GM18499 (cell line): ENCODE data around the gene AGRN.
"Not testable (repeated sequence)": the region's sequence is repeated elsewhere in the genome, so short reads cannot be mapped to it uniquely, and the experiment has no call there.

Source experiments
- ATAC-seq: cut with Tn5 transposase; IDR thresholded peaks from one replicate; pipeline ENCODE4 v1.9.1; 2021; ENCODE audit warnings: moderate number of reproducible peaks; ENCODE audit not compliant: insufficient read depth, unreplicated experiment

Gene AGRN

DNA sequence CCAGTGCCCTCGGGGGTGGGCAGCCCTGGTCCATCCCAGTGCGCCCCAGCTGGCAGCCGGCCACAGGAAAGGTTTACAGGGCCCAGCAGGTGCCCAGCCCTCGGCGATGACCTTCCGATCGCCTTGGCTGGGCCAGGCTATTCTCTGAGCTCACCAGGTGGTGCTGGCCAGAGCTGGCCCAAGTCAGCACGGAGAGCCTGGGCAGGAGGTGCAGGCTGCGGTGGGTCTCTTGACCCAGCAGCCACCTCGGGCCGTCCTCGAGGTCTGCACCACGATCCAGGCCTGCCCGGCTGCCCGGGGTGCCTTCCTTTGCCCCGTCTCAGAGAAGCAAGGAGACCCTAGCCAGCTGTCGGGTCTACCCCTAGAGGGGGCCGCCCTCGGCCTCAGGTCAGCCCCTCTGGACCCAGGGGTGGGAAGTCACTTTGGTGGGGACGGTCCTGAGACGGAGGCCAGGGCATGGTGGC, 38.4 kb upstream of the AGRN start:
- ATAC-seq: no peak

DNA sequence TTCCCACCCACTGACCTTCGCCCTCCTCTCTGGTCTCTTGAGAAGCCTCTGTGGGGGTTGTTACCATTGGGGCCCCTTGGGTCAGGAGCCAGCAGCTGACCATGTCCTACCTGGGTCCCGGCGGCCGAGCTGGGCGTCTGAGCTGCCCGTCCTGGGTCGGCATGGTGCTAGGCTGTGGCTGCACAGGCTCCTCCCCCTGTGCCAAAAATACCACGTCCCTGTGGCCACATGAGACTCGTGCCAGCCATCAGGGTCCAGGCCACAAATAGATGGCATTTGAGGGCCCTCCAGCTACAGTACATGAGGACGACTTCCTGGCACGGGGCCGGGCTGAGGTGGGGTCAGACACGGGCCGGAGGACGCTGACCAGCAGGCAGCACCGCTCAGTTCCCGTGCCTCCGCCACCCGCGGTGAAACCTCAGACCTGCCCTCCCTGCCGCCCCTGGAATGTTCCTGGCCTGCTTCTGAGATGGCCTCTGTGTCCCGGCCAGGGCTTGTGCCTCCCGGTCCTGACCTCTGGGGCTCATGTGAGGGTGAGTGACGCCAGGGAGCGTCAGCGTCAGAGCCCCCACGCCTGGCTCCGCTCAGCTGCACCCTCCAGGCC, 37.9 kb upstream of the AGRN start, which contains the start of gene PERM1:
Gene PERM1, minus strand, starts transcription at position 139 of the 604 bp plus-strand sequence. CDS start 1,064 bp downstream, outside the sequence.
- ATAC-seq: no peak

DNA sequence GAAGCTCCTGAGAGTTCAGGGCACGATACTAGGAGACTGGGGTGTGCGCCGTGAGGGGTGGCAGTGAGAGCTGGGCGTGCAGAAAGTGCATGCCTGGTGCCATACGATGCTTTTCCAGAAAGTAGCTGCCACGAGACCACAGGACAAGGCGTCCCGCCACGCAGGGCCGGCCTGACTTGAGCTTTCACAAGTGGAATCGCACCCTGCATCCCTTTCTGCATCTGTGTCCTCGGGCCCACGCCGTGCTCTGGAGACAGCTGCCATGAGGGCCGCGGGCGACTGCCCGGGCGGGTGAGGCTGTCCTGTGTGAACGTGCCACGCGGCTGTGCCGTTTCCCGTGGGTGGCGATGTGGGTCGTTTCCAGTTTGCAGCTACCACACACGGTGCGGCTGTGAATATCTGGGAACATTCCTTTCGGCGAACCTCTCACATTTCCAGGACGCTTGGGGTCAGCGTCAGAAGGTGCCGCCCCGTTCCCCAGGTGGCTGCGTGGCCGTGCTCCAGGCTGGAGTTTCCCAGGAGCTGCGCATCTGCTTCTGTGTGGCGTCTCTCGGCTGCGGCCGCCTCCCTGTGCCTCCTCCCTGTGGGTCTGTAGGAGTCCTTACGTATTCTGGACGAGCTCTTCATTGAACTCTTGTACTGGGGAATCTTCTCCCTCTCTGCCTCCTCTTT, 37.0 kb upstream of the AGRN start:
- no peak for ATAC-seq

DNA sequence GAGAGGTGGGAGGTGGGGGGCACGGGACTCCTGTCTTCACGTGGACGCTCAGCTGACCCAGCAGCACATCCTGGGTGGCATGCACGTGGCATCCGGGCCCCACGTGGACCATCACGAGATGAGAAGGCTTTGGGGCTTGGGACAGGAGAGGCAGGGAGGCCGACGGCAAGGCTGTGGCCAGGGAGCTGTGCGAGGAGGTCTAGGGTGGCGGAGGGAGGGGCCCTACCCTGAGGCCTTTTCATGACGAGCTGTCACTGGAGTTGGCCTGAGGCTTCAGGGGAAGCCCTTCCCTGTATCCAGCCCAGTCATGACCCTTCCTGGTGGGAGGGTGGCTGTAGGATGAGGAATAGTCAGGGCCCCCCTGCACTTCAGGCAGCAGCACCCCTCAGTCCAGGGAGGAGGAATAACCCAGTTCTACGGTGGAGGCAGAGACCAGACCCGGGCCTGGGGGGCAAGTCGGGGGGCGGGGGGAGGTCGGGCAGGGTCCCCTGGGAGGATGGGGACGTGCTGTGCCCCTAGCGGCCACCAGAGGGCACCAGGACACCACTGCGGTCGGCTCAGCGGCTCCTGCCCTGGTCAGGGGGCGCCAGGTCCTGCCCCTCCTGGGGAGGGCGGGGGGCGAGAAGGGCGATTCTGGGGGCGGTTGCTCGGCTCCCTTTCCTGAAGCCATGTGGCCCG, 36.0 kb upstream of the AGRN start:
- no peak for ATAC-seq

DNA sequence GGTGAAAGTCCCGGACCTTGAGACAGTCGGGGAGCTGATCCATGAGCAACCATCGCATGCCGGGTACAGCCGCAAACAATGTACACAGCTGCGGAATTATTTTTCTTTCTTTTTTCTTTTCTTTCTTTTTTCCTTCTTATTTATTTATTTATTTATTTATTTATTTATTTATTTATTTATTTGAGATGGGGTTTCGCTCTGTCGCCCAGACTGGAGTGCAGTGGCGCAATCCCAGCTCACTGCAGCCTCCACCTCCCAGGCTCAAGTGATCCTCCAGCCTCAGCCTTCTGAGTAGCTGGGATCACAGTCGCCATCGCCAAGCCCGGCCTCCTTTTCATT, 35.5 kb upstream of the AGRN start:
- ATAC-seq: no peak

DNA sequence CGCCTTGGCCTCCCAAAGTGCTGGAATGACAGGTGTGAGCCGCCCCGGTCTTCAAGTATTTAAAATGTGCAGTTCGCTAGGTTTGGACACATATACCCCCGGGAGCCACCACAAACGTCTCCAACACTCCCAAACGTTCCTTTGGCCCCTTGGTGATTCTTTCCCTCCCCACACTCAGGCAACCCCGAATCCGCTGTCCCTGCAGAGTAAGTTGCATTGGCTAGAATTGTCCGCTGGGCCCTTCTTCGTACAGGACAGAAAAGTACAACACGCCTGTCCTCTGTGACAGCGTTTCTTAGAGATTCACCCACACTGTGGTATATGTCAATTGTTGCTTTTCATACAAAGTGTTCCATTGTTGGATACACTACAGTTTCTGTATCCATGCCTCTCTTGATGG, 34.8 kb upstream of the AGRN start:
- ATAC-seq: no peak

DNA sequence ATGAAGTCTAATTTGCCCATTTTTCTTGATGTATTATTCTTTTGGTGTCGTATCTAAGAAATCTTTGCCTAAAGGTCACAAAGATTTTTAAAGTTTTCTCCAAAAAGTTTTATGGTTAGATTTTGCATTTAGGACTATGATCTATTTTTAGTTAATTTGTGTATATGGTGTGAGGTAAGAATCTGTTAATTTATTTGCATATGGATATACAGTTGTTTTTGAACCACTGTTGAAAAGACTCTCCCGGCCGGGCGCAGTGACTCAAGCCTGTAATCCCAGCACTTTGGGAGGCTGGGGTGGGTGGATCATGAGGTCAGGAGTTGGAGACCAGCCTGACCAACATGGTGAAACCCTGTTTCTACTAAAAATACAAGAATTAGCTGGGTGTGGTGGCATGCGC, 31.9 kb upstream of the AGRN start:
- not testable (repeated sequence) for ATAC-seq

DNA sequence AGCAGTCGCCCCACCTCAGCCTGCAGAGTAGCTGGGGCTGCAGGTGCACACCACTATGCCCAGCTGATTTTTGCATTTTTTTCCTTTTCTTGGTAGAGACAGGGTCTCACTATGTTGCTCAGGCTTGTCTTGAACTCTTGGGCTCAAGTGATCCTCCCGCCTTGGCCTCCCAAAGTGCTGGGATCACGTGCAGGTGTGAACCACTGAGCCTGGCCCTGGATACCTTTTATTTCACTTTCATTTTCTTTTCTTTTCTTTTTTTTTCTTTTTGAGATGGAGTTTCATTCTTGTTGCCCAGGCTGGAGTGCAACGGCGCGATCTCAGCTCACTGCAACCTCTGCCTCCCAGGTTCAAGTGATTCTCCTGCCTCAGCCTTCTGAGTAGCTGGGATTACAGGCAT, 28.6 kb upstream of the AGRN start:
- not testable (repeated sequence) for ATAC-seq

DNA sequence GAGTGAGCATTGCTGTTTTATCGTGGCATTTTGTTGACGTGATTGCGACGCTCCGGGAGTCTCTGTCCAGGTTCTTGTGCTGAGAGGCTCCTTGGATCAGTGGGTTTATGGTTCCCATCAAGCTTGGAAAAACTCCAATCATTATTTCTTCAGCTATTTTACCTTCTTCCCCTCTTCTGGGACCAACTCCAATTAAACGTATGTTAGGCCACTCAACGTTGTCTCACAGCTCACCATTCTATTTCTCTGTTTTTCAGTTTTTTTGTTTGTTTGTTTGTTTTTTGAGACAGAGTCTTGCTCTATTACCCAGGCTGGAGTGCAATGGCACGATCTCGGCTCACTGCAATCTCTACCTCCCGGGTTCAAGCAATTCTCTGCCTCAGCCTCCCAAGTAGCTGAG, 28.0 kb upstream of the AGRN start:
- ATAC-seq: no peak

DNA sequence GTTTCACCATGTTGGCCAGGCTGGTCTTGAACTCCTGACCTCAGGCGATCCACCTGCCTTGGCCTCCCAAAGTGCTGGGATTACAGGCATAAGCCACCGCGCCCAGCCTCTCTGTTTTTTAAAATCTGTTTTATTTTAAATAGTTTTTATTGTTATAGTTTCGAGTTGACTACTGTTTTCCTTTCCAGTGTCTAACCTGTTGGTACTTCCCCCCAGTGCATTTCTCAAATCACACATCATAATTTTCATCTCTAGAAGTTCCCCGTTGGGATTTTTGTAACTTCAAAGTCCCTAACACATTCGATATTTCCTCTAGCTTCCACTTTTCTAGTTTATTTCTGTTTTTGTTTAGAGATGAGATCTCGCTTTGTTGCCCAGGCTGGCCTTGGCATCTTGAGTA, 27.6 kb upstream of the AGRN start:
- no peak for ATAC-seq

DNA sequence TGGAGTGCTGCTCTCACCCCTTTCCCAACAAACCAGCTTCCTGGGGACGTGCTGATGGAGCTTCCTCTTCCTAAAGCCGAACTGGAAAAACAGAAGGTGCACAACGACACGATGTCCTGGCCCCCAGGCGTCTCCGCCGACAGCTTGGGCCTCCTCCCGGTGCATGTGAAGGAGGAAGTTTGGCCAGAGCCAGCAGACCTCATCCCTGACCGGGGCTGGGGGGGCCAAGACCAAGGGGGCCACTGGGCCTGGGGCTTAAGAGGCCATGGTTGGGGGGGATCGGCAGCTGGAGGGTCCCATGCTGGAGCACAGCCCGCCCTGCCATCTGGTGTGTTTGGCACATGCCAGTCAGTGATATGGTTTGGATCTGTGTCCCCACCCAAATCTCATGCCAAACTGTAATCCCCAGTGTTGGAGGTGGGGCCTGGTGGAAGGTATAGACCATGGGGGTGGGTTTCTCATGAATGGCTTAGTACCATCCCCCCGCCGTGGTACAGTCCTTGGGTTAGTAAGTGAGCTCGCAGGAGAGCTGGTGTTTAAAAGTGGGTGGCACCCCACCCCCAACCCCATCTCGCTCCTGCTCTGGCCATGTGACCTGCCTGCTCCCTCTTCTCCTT, 26.4 kb upstream of the AGRN start:
- ATAC-seq: no peak

DNA sequence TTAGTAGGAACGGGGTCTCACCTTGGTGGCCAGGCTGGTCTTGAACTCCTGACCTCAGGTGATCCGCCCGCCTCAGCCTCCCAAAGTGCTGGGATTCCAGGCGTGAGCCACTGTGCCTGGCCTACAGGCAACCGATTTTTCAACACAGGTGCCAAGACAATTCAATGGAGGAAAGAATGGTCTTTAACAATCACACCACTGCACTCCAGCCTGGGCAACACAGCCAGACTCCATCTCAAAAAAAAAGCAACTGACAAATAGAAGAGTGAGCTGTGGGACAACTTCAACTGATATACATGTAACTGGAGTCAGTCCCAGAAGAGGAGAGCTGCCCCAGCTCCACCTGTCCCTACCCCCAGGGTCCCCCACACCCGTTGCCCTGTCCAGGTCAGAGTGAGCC, 25.4 kb upstream of the AGRN start:
- ATAC-seq: not testable (repeated sequence)

DNA sequence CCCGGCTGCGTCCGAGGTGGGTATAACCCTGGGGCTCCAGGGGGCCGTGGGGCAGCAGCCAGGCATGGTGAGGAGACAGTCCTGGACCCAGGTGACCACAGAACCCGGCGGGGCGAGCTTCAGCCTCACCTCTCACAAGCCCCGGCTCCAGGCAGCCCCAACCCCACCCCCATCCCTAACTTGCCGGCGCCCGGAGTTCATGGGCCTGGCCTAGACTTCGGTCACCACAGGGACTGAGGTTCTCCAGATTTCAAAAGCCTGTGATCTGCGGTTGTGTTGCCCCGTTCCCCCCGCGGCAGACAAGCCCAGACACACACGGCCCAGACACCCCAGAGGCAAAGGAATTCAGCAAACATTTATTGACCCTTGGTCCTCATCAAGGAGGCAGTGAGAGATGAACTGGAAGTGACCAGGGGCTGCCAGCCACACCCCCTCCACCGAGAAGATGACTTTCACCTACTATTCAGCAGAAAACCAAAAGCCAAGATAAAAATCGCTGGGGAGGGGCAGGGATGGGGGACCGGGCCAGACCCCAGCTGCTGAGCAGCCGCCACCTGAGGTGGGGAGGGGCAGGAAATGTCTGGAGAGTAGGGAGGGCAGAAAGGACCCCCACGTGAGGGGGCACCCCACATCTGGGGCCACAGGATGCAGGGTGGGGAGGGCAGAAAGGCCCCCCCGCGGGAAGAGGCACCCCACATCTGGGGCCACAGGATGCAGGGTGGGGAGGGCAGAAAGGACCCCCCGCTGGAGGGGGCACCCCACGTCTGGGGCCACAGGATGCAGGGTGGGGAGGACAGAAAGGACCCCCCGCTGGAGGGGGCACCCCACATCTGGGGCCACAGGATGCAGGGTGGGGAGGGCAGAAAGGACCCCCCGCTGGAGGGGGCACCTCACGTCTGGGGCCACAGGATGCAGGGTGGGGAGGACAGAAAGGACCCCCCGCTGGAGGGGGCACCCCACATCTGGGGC, 24.0 kb upstream of the AGRN start:
- no peak for ATAC-seq

DNA sequence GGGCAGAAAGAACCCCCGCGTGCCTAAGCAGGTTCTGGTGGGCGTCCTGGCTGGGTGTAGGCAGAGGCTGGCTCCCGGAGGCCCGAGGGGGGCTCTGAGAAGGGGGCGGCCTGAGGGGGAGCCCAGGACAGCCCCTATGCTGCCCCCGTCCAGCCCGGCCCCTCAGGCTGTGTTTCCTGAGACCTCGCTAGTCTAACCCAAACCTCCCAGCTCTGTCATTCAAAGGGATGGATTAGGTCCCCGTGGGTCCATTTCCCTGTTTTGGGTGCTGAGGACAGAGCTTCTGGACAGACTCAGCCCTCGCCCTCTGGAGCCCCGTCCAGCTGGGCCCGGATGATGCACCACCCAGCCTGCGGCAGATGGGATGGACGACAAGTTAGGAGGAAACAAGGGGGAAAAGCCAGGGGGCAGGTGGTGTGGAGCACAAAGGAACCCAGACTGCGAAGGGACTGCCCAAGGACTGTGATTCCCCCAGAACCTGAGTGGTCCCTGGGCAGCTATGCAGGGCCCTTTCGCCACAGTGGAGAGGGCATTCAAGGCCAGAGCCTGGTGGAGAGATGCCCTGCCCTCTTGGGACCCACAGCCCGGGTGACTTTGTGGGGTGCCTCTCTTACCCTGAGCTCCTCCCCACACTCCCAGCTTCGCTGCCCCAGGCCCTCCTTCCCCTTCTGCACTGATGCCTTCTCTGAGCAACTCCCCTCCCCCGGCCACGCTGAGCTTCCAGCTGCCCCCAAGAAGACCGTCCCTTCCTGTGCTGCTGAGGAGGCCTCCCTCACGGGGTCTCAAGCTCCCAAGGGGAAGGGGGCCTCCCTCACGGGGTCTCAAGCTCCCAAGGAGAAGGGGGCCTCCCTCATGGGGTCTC, 22.8 kb upstream of the AGRN start:
- no peak for ATAC-seq

DNA sequence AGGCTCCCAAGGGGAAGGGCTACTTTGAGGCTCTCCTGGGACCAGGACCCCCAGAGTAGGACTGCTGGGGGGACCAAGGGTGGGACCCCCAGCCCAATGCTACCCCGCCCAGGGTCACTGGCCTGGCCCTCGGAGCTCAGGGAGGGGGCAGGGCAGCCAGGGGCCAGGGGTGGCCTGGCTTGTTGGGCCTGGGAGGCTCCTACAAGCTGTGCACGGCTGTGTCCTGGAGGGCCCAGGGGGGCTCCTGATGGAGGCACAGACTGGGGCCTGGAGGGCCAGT, 22.3 kb upstream of the AGRN start:
- ATAC-seq: no peak

DNA sequence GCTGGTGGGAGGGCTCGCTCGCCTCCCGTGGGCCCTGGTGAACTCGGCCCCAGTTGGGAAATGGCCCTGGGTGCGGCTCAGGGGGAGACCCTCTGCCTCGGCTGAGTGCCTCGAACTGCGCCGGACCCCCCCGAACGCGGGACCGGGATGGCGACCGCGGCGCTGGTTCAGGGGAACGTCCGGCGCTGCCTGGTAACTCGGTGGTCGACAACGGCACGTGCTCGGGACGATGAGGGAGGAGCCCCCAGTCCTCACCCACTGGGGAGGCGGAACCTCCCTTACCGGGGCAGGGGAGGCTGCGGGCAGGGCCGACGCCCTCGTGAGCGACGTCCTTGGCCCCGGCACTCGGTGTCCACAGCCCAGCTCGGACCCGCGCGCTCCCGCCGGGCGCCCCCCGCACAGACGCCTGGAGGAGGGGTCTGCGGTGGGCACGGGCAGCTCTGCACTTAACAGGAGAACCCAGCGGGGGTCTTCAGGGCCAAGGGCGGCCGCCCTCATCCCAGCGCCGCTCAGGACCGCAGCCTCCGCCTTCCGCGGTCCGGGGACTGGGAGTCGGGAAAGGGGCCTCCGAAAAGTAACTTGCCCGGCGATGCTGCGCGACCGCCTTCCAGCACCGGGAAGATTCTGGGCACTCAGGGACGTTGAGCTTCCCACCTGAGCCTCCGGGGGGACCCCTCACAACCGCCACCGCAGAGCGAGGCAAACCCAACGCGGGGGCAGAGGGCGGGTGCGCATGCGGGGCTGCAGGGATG, 21.8 kb upstream of the AGRN start:
- no peak for ATAC-seq

DNA sequence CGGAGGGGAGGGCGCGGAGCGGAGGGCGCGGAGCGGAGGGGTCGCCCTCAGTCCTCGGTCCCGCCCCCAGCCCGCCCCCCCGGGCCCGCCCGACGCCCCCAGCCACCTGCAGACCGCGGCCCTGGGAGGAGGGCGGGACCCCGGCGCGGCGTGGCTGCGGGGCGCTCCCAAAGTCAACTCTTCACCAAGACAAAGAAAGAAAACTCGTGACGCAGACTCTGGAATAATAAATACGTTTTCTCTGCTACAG, 21.2 kb upstream of the AGRN start:
- no peak for ATAC-seq

DNA sequence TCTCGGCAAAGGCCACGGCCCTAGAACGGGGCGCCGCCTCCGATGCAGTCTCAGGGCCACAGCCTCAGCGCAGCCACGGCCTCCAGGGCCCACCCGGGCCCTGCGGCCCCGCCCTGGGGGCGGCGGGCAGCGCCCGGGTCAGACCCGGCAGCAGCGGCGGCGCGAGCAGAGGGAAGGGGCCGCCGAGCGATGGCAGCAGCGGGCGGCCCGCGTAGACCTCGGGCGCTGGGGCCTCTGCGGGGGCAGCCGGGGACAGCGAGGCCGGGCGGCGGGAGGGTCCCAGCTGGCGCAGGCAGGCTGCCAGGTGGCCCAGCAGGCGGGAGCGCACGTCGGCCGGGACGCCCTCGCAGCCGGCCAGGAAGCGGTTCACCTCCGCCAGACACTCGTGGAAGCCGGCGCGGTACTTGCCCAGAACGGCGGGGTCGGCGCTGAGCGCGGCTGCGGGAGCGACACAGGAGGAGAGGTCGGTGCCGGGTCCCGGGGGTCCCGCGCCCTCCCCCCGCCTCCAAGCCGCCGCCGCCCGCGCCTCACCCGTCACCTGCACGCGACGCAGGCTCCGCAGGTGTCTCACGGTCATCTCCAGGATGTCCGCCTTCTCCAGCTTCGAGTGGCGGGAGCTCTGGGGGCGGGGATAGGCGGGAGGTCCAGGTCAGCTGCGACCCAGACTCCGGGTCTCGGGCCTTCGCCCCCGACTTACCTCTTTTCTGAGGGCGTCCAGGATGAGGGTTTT, 20.8 kb upstream of the AGRN start:
- no peak for ATAC-seq
